Uterus (tissue), 4 donors: ENCODE results near the gene ELMO1. TPM values are rescaled to one million over a fixed set of nuclear protein-coding genes. Genes with fewer than 3 reads are reported as not detected.

Experiments
- DNase-seq, 2 donors: peaks; one replicate each; pipeline ENCODE4 v3.0.0-alpha.2; 2019 to 2020
- H3K27ac ChIP-seq, 2 donors: fragments of 200-600 bp; sonication (generic); 1 replicate in 1 of 2; 2 replicates in 1 of 2; pipeline ENCODE4 v1.5.1; 2016 to 2018
- H3K27me3 ChIP-seq, 2 donors: fragments of 200-600 bp; sonication (generic); one replicate each; pipeline ENCODE4 v1.5.1; 2018 to 2019; ENCODE audit warnings: control low read depth in 1 of 2
- H3K36me3 ChIP-seq, 2 donors: fragments of 200-600 bp; sonication (generic); one replicate each; pipeline ENCODE4 v1.5.1; 2019; ENCODE audit warnings: control low read depth in 1 of 2
- H3K4me1 ChIP-seq, 2 donors: fragments of 200-600 bp; sonication (generic); one replicate each; pipeline ENCODE4 v1.5.1; 2018 to 2019; ENCODE audit warnings: control low read depth in 1 of 2
- H3K4me3 ChIP-seq, 2 donors: fragments of 200-600 bp; sonication (generic); 1 replicate in 1 of 2; 2 replicates in 1 of 2; pipeline ENCODE4 v1.5.1; 2018 to 2019; ENCODE audit warnings: mild to moderate bottlenecking in 1 of 2
- H3K9me3 ChIP-seq, 2 donors: fragments of 200-600 bp; sonication (generic); one replicate each; pipeline ENCODE4 v1.5.1; 2019; ENCODE audit warnings: control low read depth in 1 of 2
- CTCF ChIP-seq, 4 experiments: fragments of 200-600 bp in 2 of 4; fragments of 450-650 bp in 2 of 4; sonication (generic) in 2 of 4; IDR thresholded peaks; one replicate each; pipeline ENCODE4 v1.5.1; 2016 to 2019; ENCODE audit warnings: antibody characterized with exemption in 4 of 4, mild to moderate bottlenecking in 2 of 4, moderate library complexity in 1 of 4
- POLR2A ChIP-seq, 2 donors: fragments of 450-650 bp; IDR thresholded peaks; one replicate each; pipeline ENCODE4 v1.6.1; 2016; ENCODE audit warnings: antibody characterized with exemption in 2 of 2, mild to moderate bottlenecking in 1 of 2, moderate library complexity in 1 of 2
- intact Hi-C: fragments of 100-400 bp; cut with DNase I; formaldehyde crosslinking; loops from one replicate; pipeline ENCODE4 v1.15.1; 2023; ENCODE audit warnings: low total_unique reads
- total RNA-seq, 4 donors: library from RNA; depleted of rRNA in 3 of 4; stranded (reverse); fragments of >200 nt in 3 of 4; gene quantifications; one replicate each; pipeline versions ENCODE4 v1.1.0 to v1.2.4, GENCODE V29; 2014 to 2023
- donor health status: DM: yes; HTN: yes; CAD: no.

The ELMO1 gene
- total RNA-seq, 4 donors from 2014 or later: 37.9 to 64.7 (median 55.5) TPM

DNA sequence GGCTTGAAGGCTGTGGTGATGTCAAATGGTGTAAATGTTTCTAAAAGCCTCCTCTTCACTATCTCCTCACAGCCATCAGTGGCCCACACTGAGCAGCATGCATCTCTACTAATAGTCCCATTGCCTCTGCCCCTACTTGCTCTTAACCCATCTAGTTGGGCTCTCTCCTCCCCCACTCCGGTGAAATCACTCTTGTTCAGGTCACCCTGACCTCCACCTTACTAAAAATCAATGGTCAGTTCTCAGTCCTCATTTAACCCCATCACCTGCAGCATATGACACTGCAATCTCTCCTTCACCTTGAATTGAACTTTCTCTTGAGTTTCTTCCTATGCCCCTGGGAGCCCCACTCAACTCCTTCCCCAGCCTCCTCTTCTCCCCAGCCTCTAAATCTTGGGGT is 369.2 kb downstream of the ELMO1 start:
- no peak for DNase-seq
- no peak overlapping the region for H3K4me3 ChIP-seq
- no peaks in the 10 kb centered on the region for H3K27me3 ChIP-seq
- H3K36me3 ChIP-seq: no peaks in the 10 kb centered on the region
- no peaks in the 10 kb centered on the region for H3K9me3 ChIP-seq
- H3K4me1 ChIP-seq: no peaks in the 10 kb centered on the region
- H3K27ac ChIP-seq: no peak overlapping the region
- TF ChIP-seq CTCF (IDR thresholded peaks at IDR 0.05) (no peak), POLR2A (IDR thresholded peaks at IDR 0.05) (no peak)
- intact Hi-C loops: no loop called here

DNA sequence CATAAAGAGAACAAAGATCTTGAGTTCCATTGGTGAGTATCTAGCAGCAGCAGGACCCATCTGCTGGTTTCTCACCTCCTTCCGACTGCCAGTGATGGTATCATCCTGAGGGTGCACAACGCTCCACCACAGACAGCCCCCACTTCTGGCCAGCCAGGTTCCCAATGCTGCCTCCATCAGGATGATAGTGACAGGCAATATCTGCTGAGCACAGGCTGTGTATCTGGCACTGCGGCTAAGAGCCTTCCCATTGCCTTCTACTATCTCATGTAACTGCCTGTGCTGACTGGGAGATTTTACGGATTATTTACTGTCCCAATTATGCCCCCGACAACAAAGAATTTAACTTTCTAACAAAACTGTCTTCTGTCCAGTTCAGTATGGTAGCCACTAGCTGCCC is 372.0 kb downstream of the ELMO1 start:
- Histone ChIP-seq H3K9me3 (no peaks in the 10 kb centered on the region), H3K4me3 (no peak overlapping the region), H3K27ac (no peak overlapping the region), H3K36me3 (no peaks in the 10 kb centered on the region), H3K4me1 (no peaks in the 10 kb centered on the region), H3K27me3 (no peaks in the 10 kb centered on the region)
- intact Hi-C loops: no loop called here
- no peak for DNase-seq
- TF ChIP-seq CTCF (IDR thresholded peaks at IDR 0.05) (no peak), POLR2A (IDR thresholded peaks at IDR 0.05) (no peak)

DNA sequence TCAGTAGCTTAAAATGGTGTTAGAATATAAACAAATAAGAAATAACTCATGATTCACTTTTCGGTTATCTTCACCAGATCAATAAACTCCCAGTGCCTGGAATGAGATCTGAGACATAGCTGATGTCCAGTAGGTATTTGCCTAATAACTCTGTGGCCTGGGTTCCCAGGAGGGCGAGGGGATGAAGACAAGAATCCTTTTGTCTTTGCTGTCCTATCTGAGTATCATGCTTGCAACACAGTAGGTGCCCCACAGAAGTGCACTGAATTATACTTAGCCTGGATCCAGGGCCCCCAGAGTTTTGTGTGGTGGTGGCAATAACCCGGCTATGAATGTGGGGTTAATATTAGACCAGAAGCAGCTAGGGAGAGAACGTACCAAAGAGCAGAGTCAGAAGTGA is 374.3 kb downstream of the ELMO1 start:
- no peak overlapping the region for H3K27ac ChIP-seq
- intact Hi-C loops: no loop called here
- H3K36me3 ChIP-seq: no peaks in the 10 kb centered on the region
- no peaks in the 10 kb centered on the region for H3K9me3 ChIP-seq
- no peak overlapping the region for H3K4me3 ChIP-seq
- H3K4me1 ChIP-seq: no peaks in the 10 kb centered on the region
- TF ChIP-seq CTCF (IDR thresholded peaks at IDR 0.05): no peak
- no peak for TF ChIP-seq POLR2A (IDR thresholded peaks at IDR 0.05)
- no peaks in the 10 kb centered on the region for H3K27me3 ChIP-seq
- no peak for DNase-seq

DNA sequence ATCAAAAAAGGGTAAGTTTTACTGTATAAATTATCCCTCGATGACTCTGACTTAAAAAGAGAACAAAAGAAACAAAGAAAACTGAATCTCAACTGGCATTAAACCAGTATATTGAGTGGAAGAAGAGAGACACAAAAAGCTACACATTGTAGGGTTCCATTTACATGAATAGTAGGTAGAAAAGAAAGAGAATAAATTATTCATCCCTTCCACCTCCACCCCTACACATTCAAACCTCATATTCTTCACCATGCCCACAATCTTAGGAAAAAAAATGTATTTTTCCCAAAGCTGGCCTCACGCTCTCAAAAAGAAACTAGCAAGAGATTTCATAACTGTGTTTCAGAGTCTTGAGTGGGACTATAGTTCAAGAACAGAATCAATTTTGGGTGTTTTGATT is 377.5 kb downstream of the ELMO1 start:
- Histone ChIP-seq H3K4me1 (no peaks in the 10 kb centered on the region), H3K27me3 (no peaks in the 10 kb centered on the region), H3K9me3 (no peaks in the 10 kb centered on the region), H3K36me3 (no peaks in the 10 kb centered on the region), H3K4me3 (no peak overlapping the region), H3K27ac (no peak overlapping the region)
- no peak for DNase-seq
- TF ChIP-seq CTCF (IDR thresholded peaks at IDR 0.05): no peak
- no peak for TF ChIP-seq POLR2A (IDR thresholded peaks at IDR 0.05)
- intact Hi-C loops: no loop called here

DNA sequence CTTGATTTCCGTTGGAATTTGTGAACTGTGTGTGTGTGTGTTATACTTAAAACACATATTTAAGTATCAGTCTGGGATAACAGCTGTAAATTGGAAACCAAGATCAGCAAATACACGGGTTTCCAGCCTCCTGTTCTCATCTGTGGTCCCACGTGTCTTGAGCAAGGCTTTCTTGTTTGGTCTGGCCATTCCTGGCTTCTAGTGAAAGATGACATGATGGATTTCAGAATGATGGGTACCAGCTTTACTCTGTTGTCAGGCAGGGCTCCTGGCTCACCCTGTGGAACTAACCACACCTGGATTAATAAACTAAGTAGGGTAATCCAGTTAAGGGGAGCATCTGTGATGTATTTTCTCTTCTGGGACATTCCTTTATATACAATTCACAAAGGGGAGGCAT is 378.2 kb downstream of the ELMO1 start:
- Histone ChIP-seq H3K36me3 (no peaks in the 10 kb centered on the region), H3K27me3 (no peaks in the 10 kb centered on the region), H3K27ac (no peak overlapping the region), H3K4me1 (no peaks in the 10 kb centered on the region), H3K9me3 (no peaks in the 10 kb centered on the region), H3K4me3 (no peak overlapping the region)
- intact Hi-C loops: no loop called here
- TF ChIP-seq CTCF (IDR thresholded peaks at IDR 0.05) (no peak), POLR2A (IDR thresholded peaks at IDR 0.05) (no peak)
- DNase-seq: no peak
